HG03039 (cell line): ENCODE data around the gene LYPD6.

Source experiments
- ATAC-seq: cut with Tn5 transposase; IDR thresholded peaks from one replicate; pipeline ENCODE4 v1.9.1; 2021; ENCODE audit warnings: mild to moderate bottlenecking, moderate library complexity; ENCODE audit not compliant: unreplicated experiment

Gene LYPD6

DNA sequence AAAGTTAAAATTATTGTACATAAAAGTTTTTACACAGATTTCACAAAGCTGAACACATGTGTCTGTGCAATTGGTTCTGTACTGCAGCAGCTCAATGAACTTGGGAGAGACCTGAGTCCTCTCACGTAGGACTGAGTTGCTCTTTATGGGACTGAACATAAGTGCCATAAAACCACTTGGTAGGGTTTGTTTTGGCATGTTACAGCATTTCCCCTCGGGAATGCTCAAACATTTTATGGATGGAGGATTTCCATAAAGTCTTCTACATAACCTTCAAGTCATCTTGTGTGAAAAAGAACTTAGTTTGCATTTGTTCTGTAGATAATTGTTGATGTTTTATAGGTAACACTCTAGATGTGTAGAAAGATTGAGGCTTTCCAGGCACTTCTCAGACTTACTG lies 15.9 kb downstream of the LYPD6 start:
- no peak for ATAC-seq

DNA sequence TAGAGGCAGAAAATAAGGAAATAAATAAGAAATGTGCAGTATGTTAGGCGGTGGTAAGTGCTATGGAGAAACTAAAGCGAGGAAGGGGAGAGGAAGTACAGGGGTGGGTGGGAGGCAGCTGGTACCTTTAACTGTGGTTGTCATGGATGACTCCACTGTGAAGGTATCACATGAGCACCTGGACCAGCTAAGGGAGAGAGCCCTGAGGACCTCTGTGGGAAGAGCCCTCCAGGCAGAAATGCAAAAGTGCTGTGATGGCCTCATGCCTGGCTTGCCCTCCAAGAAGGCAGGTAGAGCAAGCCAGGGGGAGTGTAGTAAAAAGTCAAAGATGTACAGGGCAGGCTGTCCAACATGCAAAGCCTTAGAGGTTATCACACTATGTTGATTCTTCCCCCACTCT lies 17.9 kb downstream of the LYPD6 start:
- no peak for ATAC-seq

DNA sequence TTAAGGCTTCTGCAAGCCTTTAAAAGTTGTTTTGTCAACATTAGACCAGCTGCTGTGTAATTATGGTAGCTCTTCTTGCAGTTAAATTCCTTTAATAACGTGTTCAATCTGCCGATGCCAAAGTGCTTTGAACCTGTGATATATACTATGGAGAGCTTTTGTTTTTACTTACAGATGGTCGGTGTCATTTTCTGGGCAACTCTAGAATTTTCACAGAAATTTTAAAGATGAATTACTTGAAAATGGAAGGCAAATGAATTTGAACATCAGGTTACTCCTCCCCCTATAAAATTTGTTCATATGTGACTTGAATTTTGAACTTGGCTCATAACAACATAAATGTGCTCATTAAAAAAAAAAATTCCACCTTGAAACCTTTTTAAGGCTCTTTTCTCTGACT lies 23.0 kb downstream of the LYPD6 start:
- no peak for ATAC-seq

DNA sequence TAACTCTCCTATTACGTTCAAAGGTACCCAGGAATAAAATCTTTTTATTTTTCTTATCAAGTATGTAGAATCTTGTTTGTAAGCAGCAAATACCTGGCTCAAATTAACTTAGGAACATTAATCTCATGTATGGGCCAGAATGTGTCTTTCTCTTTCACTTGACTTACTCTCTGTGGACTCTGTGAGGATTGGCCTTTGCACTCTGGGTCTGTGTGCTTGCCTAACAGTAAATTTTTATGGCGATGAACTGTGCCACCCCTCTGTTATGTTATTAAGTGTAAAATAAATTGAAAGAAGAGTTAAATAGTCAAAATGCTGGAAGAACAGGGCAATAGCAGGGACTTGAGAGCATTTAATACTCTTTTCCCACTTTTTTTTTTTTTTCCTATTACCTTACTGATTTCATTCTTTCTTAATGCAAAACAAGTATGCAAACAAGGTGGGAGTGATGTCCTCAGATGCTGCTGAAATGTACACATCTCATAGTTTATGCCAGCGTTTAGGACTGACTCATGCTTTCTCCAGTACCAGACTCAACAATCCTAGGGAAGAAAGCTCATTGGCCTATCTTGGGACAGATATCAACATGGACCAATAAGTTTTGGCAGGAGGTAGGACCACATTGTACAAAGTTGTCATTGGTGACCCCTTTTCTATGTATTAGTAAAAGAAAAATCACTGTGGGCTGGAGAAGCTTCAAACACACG lies 25.5 kb downstream of the LYPD6 start:
- no peak for ATAC-seq

DNA sequence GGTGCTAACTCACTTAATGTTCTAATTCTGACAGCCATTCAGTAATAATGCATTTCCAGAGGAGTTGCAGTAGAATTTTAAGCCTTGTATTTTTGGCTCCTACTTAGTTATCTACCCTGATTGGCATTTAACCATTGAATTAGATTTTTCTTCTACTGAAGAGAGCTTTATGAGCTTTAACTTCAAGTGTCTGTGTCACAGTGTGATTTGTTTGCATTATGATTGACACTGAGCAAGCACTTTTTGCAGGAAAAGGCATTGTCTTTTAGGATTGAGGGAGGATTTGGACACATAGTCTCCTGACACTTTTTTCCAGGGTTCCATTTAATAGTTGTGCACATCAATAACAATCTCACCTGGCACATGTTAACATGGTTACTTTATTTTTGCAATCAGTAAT lies 26.7 kb downstream of the LYPD6 start:
- ATAC-seq, result no peak

DNA sequence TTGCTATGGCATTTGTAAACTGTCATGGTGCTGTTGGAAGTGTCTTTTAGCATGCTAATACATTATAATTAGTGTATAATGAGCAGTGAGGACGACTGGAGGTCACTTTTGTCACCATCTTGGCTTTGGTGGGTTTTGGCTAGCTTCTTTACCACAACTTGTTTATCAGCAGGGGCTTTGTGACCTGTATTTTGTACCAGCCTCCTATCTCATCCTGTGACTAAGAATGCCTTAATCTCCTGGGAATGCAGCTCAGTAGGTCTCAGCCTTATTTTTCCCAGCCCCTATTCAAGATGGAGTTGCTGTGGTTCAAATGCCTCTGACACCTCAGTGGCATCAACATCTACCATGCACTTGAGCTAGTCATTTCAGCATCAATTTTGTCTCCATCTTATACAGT lies 29.7 kb downstream of the LYPD6 start:
- no peak for ATAC-seq

DNA sequence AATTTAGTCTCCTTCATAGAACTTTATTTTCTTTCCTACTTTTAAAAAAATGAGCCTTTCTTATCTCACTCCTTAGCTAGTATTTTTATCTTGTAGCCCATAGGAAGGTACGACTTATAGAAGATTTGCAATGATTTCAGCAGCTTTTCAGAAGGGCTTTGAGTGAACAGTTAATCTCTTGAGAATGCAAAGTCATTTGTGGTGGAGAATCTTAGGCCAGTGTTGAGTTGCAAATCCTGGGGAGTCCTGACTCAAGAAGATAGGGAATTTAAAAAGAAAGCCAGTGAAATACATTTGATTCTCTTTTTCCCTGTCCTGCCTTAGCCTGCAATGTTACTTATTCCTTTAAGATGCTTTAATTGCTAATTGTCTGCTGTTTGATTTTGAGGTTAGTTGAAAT lies 33.6 kb downstream of the LYPD6 start:
- no peak for ATAC-seq

DNA sequence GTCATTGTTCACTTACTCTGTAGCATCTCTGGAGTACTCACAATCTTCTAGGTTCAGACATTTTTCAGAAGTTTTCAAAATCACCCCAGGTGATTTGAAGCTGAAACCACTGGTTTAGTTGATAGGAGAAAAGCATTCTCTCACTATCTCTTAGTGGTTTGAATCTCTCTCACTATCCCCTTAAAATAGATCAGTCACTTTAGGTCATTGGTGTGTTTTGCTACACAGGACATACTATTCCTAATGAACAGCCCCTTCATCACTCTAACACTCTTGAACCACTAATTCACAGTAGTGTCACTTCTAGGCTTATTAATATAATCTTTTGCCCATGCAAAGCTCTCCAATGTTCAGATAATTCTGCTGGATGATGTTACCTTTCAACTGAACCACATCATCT lies 34.5 kb downstream of the LYPD6 start:
- no peak for ATAC-seq

DNA sequence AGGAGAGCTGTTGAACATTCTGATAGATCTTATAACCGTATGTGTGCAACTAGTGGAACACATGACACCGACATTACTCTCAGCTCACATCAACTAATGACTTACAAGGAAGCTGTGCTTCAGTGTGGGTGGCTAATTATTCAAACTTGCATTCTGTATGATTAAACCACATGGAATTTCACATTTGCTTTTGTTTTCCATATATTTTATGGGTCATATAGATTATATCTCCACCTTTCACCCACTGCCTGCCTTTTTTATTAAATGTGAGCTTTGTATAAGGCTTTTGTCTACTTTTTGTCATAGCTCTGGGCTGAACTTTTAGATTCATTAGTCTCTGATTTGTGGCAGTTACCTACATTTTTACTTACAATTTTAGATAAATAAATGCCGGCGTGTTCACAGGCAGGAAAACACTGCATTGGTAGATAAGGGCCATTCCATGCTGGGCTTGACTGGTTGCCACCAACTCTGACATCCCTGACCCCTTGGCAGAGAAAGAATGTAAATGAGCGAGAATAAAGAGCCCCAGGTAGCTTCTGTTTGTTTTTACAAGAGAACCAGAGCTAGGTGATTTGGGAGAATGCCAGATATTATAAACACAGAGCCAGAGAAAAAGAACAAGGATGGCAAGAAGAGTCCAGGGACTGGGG lies 35.7 kb downstream of the LYPD6 start:
- ATAC-seq, result no peak

DNA sequence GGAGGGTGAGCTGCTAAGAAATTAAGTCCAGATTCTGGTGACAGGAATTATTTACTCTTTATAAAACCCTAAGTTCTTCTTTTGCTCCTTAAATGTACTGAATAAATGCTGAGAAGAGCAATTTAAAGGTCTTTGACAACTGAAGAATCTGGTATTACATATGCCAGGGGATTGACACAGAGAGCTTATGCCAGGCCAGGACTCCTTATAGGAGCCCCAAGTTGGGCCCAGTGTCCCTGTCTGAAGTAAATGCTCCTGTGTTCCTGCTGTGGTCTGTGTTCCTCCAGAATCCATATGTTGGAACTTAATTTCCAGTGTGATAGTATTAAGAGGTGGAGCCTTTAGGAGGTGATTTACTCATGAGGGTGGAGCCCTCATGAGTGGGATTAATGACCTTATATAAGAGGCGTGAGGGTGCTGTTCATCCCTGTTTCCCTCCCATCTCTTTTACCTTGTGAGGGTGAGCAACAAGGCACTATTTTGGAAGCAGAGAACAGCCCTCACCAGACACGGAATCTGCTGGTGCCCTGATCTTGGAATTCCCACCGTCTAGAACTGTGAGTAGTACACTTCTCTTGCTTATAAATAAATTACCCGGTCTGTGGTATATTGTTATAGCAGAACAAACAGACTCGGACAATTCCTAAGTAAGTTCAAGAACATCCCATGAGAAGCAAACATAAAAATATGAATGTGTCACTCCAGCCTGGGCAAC lies 39.8 kb downstream of the LYPD6 start:
- ATAC-seq, result no peak

DNA sequence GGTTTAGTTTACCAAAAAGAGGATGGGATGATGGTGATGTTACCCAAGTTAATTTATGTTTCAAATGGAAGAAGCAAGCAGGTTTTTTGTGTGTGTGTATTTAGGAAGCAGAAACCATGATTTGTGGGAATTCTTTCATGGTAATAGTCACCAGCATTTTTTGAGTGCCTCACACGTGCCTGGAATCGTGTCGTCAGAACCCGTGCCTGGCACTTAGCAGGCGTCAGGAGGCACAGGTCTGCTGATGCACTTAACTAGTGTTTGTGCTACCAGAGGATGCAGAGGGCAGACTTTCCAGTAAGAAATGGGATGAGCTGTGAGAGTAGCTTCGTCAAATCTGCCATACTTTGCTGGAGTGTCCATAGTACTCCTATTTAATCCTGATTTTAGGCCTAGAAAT lies 41.1 kb downstream of the LYPD6 start:
- ATAC-seq, result no peak

DNA sequence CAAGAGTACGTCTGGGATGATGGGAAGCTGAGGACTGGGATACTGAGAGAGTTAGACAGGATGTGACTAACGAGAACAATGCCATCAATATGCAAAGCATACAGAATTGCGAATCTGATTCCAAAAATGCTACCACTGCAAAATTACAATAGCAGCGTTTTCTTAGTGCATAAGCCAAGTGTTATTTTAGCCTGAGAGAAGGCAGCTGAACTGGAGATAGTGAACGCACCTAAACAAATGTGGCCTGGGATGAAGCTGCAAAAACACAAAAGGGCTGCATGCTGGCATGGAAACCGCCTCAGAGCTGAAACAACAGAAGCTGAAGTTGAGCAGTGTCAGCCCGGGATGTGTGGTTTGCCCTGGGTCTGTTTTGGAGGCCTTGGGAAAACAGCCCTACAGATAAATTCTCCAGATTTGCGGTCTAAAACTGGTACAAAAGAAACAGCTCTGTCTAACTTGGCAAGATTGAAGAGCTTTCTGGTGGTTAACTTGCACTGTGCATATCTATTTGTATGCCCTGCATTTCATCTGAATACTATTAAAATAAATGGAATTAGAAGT lies 45.5 kb downstream of the LYPD6 start:
- no peak for ATAC-seq

DNA sequence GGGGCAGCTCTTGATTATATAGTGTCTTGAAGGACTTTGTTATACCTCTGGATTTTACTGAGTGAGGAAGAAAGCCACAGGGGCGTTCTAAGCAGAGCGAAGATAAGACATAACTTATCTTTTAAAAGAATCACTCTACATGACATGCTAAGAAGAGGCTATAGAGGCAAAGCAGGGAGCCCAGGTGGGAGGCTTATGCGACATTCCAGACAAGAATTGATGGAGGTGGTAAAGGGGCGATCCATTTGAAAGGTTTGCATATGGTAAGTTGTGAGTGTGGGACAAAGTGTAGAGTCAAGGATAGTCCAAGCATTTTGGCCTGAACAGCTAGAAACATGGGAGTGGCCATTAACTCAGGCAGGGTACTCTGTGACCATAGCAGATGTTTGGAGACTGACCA lies 49.8 kb downstream of the LYPD6 start:
- no peak for ATAC-seq

DNA sequence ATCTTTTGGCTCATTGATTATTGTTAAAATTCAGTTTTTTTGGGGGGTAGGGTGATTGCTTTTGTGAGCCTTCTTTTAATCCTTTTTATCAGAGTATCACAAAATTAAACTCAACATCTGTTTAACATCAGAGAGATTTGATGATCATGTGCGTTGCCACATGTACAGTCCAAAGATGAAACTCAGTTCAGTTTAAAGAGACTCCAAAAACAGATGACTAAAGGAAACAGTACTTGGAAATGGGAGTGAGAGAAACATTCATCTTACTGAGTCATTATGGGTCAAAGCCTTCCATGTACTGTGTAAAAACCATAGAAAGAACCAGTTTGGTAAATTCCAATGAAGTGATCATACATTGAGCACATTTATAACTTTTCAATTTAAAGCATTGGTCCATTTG lies 53.0 kb downstream of the LYPD6 start:
- no peak for ATAC-seq

DNA sequence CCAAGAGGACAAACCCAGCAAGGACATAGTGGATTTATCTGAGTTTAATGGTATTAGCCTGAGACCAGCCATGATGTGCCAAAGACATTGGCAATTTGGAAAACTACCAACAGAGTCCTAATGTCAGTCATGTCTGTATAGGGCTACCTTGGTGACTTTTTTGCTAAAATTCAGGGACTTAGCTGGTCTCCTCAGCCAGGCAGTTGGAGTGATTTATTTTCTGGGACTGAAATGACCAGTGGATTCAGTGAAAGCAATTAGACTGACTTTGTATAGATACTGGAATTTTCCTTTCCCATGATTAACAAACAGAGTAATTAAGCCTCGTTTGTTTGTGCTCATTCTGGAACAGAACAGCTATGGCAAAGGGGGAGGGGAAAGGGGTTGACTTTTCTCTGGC lies 55.0 kb downstream of the LYPD6 start:
- ATAC-seq, result no peak

DNA sequence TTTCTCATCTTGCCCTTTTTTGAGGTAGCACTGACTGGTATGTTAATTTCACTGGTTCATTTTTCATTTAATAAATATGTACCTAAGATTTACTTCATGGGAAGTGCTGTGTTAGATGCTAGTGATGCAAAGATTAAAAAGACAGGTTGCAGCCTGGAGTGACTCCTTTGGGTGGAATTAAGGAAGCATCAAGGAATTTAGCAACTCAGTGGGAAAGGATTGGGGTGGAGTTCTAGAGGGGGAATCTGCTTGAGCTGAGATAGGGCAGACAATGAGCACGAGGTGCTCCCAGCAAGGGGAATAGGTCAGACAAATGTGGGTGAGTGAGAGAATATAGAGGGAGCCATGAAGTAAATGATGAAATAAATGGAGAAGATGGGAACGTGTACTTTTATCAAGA lies 57.0 kb downstream of the LYPD6 start:
- no peak for ATAC-seq

DNA sequence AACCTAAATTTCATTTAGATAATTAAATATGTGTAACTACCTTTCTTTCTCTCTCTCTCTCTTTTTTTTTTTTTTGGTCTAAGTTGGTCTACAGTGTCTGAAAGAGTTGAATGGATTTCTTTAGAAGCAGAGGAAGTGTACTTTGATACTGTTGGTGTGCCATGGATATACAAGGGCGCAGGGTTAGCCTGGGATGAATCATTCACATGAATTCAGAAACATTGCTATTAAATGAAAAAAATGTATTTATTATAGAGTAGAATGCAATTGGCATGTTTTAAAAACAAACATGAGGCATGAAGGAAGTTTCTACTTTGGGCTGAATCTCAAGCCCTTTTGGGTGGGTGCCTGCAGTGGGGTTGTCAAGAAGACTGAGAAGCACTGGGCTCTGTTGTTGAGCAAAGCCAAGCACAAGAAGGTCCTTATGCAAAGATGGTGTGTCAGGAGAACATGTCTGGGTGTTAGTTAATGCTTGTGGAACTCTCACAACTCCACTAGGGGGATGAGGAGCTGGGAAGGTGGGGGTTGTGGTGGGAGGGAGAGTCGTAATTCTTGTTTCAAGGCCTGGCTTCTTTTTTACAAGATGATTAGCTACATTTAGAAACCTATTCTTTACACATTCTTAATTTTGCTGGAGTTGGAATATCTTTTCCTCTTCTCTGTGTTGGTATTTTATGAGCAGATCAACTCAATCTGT lies 57.9 kb downstream of the LYPD6 start:
- ATAC-seq, result no peak

DNA sequence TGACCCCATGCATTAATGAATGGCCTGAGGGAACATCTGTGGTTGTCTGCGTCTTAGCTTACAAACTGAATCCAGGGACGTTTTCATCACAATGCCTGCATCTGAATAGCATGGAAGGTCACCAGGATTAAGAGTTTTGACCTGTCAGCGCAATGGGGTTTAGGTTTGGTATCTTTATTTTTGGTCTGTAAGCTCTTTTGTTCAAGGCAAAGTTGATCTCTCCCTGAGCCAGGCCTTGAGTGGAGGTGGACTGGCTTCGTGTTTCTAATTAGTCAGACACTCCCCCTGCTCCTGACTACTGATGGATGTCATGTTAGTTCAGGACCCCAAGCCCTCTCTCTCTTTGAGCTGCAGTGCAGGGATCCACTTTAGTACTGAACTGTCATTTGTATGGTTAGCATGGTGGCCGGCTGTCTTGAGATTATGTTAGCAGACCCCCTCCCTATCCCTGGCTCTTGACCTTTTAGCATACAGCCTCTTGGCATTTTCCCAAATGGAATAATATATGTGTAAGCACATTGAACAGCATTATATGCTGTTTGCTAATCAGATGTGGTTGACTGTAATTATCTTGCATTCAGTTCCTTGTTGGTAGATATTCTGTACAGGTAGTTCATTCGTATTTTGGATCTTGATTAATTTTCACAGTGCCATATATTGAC lies 59.2 kb downstream of the LYPD6 start:
- no peak for ATAC-seq

DNA sequence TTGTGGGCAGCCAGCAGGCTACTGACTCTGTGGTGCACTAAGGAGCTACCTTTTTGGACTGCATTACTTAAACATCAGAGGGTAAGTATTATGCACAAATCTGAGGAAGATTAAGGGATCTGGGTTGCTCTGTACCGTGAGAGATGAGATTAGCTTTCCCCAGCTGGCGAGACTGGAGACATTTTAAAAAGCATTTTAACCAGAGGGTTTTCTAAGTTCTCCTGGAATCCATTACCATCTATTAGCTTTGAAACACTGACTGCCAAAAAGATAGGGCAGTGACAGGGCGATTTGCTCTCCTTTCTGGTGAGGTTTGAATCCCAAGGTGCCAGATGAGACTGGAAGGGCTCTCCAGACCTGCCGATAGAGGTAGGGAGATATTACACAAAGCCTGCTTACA lies 63.2 kb downstream of the LYPD6 start:
- no peak for ATAC-seq

DNA sequence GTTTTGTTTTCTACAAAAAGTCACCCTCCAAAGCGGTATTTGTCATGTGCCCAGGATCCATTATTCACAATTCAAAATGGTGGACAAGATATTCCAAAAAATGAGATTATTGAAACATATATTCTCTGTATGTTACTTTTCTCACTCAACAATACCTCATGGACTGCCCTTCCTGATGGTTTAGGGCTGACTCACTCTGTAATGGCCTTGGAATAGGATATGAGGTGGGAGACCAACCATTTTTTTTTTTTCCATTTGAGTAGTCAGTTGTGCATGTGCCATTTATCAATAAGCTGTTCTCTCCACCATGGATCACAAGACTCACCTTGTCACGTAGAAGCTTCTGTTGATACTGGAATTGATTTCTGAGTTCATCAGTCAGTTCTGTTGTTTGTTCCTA lies 64.5 kb downstream of the LYPD6 start:
- ATAC-seq, result no peak
